Gastrocnemius medialis (tissue), 4 donors: ENCODE results near the gene KDM4C. TPM values are rescaled to one million over a fixed set of nuclear protein-coding genes. Genes with fewer than 3 reads are reported as not detected.
A peak's percentile ranks its signal among the peaks of the same experiment; 100 is the strongest.

Source experiments
- ATAC-seq, 2 donors: fragments of 150-250 bp; one replicate each; pipeline ENCODE4 v1.9.1; 2016
- DNase-seq, 2 donors: peaks; one replicate each; pipeline ENCODE4 v3.0.0-alpha.2; 2019
- H3K27ac ChIP-seq, 4 donors: fragments of 200-600 bp; sonication (generic); 1 replicate in 1 of 4; 2 replicates in 3 of 4; pipeline ENCODE4 v1.5.1; 2016 to 2018; ENCODE audit warnings: mild to moderate bottlenecking in 2 of 4, moderate library complexity in 1 of 4
- H3K27me3 ChIP-seq, 3 donors: fragments of 200-600 bp; sonication (generic) in 2 of 3; 1 replicate in 1 of 3; 2 replicates in 2 of 3; pipeline versions ENCODE4 v1.5.1 to v1.6.0; 2016 to 2019; ENCODE audit warnings: mild to moderate bottlenecking in 1 of 3, moderate library complexity in 1 of 3
- H3K36me3 ChIP-seq, 2 donors: fragments of 200-600 bp; sonication (generic) in 1 of 2; one replicate each; pipeline ENCODE4 v1.5.1; 2017 to 2018
- H3K4me1 ChIP-seq, 2 donors: fragments of 200-600 bp; sonication (generic) in 1 of 2; one replicate each; pipeline ENCODE4 v1.5.1; 2016 to 2017; ENCODE audit warnings: mild to moderate bottlenecking in 2 of 2
- H3K4me3 ChIP-seq, 4 donors: fragments of 200-600 bp; sonication (generic) in 3 of 4; 1 replicate in 1 of 4; 2 replicates in 3 of 4; pipeline ENCODE4 v1.5.1; 2016 to 2019; ENCODE audit warnings: mild to moderate bottlenecking in 2 of 4
- H3K9me3 ChIP-seq, 3 donors: fragments of 200-600 bp; sonication (generic) in 2 of 3; 1 replicate in 1 of 3; 2 replicates in 2 of 3; pipeline ENCODE4 v1.5.1; 2016 to 2019
- POLR2A ChIP-seq, 2 donors: fragments of 450-650 bp; IDR thresholded peaks; one replicate each; pipeline ENCODE4 v1.6.1; 2017; ENCODE audit warnings: antibody characterized with exemption in 2 of 2, mild to moderate bottlenecking in 2 of 2, moderate library complexity in 2 of 2
- in situ Hi-C, 4 donors: fragments of 200-750 bp; cut with MboI; loops; one replicate each; pipeline versions ENCODE4 v1.15.0 to v1.8.0; 2017; ENCODE audit warnings: low sequenced_read_pairs in 4 of 4
- intact Hi-C: fragments of 100-400 bp; cut with DNase I; formaldehyde crosslinking; loops from one replicate; pipeline ENCODE4 v1.15.1; 2023; ENCODE audit warnings: low total_unique reads
- total RNA-seq, 4 donors: library from RNA; depleted of rRNA; stranded (reverse); fragments of >200 nt; gene quantifications; one replicate each; pipeline versions ENCODE4 v1.1.0 to v1.2.3, GENCODE V29; 2016
- TF ChIP-seq, protein P1 (sequence below), 5 experiments: fragments of 450-650 bp in 3 of 5; fragments of 200-600 bp in 2 of 5; sonication (generic) in 2 of 5; IDR thresholded peaks in 4 of 5; conservative IDR thresholded peaks in 1 of 5; 1 replicate in 4 of 5; 2 replicates in 1 of 5; pipeline ENCODE4 v1.5.1; 2016 to 2019; ENCODE audit warnings: antibody characterized with exemption in 5 of 5, mild to moderate bottlenecking in 3 of 5, moderate library complexity in 3 of 5

The KDM4C gene
- total RNA-seq, 4 donors from 2014 or later, result 7.7 to 23.3 (median 10.0) TPM

DNA sequence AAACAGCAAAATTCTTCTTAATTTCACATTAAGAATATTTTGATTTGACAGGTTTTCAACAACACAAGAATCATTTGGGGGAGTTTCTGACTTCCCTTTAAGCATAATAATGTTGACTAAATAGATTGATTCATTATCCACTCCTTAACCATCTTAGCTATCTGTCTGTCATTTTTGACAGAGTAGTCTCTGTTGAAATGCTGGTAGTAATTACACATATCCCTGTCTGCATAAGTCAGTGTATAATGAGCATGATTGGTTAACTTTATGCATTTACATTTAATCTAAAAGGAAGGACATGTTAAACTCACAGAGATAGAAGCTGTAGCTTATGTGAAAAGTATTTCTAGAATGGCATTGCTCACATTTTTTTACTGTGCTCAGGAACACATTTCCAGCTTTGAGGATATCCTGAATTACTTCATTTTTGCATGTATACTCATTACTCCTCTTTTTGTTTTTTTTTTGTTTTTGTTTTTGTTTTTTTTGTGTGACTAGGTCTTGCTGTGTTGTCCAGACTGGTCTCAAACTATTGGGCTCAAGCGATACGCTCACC, 385.9 kb downstream of the KDM4C start:
- TF ChIP-seq, protein P1, sequence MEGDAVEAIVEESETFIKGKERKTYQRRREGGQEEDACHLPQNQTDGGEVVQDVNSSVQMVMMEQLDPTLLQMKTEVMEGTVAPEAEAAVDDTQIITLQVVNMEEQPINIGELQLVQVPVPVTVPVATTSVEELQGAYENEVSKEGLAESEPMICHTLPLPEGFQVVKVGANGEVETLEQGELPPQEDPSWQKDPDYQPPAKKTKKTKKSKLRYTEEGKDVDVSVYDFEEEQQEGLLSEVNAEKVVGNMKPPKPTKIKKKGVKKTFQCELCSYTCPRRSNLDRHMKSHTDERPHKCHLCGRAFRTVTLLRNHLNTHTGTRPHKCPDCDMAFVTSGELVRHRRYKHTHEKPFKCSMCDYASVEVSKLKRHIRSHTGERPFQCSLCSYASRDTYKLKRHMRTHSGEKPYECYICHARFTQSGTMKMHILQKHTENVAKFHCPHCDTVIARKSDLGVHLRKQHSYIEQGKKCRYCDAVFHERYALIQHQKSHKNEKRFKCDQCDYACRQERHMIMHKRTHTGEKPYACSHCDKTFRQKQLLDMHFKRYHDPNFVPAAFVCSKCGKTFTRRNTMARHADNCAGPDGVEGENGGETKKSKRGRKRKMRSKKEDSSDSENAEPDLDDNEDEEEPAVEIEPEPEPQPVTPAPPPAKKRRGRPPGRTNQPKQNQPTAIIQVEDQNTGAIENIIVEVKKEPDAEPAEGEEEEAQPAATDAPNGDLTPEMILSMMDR (IDR thresholded peaks at IDR 0.05 in 4 of 5, conservative IDR thresholded peaks at IDR 0.05 in 1 of 5), result no peak
- TF ChIP-seq POLR2A (IDR thresholded peaks at IDR 0.05), result no peak
- intact Hi-C loops (no loop called here), in situ Hi-C loops (no loop called here)
- Histone ChIP-seq H3K27ac (peak overlapping the region in 2 of 4 donors; percentile 94 to 95), H3K4me3 (no peak overlapping the region), H3K36me3 (no peaks in the 10 kb centered on the region), H3K27me3 (no peaks in the 10 kb centered on the region), H3K4me1 (peaks cover 66 to 71% of the 10 kb centered on the region in 2 donors), H3K9me3 (no peaks in the 10 kb centered on the region)
- ATAC-seq (no peak), DNase-seq (no peak)

DNA sequence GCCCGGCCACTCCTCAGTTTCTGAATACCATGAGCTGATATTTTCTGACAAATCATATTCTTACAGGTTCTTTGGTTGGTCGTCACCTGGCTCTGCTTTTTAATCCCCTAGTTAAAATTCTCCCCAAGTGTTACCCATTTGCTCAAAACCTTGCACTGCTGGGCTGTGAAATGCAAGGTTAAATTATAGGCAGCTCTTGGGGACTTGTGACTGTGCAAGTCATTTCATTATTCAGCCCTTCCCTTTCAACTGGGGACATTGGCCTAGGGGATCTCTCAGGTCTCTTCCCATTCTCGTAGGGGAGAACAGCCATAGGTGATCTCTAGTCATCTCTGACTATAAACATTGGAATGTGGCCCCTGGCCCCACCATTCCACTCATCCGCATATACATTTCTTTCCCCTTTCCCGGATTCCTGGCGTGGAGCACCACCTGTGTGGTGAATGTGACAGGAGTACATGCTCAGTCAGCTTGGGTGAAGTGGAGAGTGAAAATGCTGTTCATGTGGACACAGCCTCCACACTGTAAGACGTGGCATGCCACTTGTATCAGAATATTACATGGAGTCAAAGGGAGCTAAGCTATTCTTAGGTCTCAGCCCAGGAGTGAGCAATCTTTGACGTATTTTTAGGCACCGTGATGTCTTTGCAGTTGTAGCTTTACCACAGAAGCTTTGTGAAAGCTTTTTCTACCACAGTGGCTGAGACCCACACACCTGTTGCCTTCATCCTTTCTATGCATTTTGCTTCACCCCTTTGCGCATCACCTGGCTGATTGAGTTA, 386.7 kb downstream of the KDM4C start:
- DNase-seq (no peak), ATAC-seq (peak; percentile 29 to 49)
- Histone ChIP-seq H3K27me3 (no peaks in the 10 kb centered on the region), H3K4me3 (no peak overlapping the region), H3K4me1 (peaks cover 69 to 78% of the 10 kb centered on the region in 2 donors), H3K27ac (peak overlapping the region; percentile 62 to 95 (median 90)), H3K36me3 (no peaks in the 10 kb centered on the region), H3K9me3 (no peaks in the 10 kb centered on the region)
- intact Hi-C loops, result loop anchor here (5.0 kb wide), 1 partner anchor 92 kb away; no protein-coding TSS in a partner anchor
- in situ Hi-C loops, result no loop called here
- TF ChIP-seq POLR2A (IDR thresholded peaks at IDR 0.05), result no peak
- TF ChIP-seq, protein P1 (IDR thresholded peaks at IDR 0.05 in 4 of 5, conservative IDR thresholded peaks at IDR 0.05 in 1 of 5), result no peak

DNA sequence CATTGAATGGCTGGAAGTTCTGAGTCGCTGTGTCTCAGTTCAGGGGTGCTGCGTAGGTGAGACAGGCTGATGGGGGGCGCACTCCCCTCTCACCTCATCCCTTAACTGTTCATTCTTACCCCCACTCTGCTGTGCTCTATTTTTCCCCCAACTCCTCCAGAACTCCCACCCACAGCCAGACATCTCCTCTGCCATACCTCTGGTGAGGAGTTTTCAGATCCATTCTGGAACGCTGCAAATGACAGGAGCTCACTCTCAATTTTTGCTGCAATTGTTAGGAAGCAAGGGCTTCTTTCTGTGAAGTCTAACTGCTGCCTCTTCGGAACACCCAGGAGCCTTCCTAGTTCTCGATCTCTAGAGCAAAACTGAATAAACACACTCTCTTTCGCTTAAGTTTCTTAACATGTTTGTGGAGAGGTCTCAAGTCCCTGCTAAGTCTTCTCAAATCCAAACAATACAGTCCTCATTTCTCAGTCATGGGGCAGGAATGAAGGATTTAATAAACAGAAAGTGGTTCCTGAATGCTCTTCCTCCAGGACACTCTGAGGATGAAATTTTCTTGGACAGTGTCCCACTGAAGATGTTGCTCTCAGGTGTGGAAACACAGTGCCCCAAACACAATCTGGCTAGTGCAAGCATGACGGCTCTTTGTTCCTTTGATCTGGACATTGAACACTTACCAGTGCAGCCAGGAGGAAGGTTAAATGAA, 387.7 kb downstream of the KDM4C start:
- no peak for DNase-seq
- intact Hi-C loops (loop anchor here (5.0 kb wide), 1 partner anchor 93 kb away; no protein-coding TSS in a partner anchor), in situ Hi-C loops (no loop called here)
- Histone ChIP-seq H3K4me1 (peaks cover 69 to 79% of the 10 kb centered on the region in 2 donors), H3K4me3 (no peak overlapping the region), H3K27ac (peak overlapping the region; percentile 83 to 95 (median 90)), H3K9me3 (no peaks in the 10 kb centered on the region), H3K27me3 (no peaks in the 10 kb centered on the region), H3K36me3 (no peaks in the 10 kb centered on the region)
- TF ChIP-seq POLR2A (IDR thresholded peaks at IDR 0.05), result no peak
- TF ChIP-seq, protein P1 (IDR thresholded peaks at IDR 0.05 in 4 of 5, conservative IDR thresholded peaks at IDR 0.05 in 1 of 5), result no peak
- no peak for ATAC-seq

DNA sequence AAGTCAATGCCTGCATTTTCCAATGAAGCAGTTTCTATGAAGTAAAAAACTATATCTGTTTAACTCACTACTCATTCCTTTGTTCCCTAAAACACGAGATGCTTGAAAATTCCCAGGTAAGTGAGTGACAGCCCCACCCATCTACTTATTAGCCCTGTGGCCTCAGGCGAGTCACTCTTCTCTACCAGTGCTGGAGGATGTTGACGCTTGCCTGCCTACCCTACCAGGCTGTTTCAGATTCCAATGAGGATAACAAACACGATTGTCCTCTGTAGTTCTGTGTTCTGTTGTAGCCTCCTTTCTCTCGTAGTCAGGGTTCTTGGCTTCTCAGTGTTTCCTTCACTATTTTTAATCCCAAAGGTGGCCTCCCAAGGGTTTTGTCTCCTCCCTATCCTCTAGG, 388.8 kb downstream of the KDM4C start:
- no peak for DNase-seq
- no peaks in the 10 kb centered on the region for H3K9me3 ChIP-seq
- no peak for ATAC-seq
- no peak overlapping the region for H3K4me3 ChIP-seq
- in situ Hi-C loops (no loop called here), intact Hi-C loops (loop anchor here (5.0 kb wide), 1 partner anchor 94 kb away; no protein-coding TSS in a partner anchor)
- H3K27ac ChIP-seq, result peak overlapping the region; percentile 83 to 95 (median 90)
- H3K36me3 ChIP-seq, result no peaks in the 10 kb centered on the region
- H3K4me1 ChIP-seq, result peaks cover 61 to 69% of the 10 kb centered on the region in 2 donors
- TF ChIP-seq, protein P1 (IDR thresholded peaks at IDR 0.05 in 4 of 5, conservative IDR thresholded peaks at IDR 0.05 in 1 of 5), result no peak
- TF ChIP-seq POLR2A (IDR thresholded peaks at IDR 0.05), result no peak
- H3K27me3 ChIP-seq, result no peaks in the 10 kb centered on the region
